ENCODE data around the gene CTNNAL1.
"Not testable (repeated sequence)": the region's sequence is repeated elsewhere in the genome, so short reads cannot be mapped to it uniquely, and the experiment has no call there.

CTNNAL1 gene

DNA sequence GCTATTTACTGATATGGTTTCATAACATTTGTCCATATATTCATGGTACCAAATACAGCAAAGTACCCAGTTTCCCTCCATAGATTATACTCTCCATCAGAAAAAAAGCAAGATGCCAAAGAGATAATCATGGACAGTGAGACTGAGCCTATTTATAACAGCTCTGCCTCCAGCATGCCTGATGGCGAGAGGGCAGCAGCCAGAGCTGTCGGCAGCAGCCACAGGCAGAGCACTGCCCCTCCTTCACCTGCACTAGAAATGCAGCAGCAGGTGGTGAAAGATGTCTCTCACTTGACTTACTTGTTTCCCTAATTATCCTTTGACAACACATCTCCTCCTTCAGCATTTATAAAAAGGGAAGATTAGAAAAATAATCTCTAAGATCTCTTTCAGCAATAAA, 32.4 kb downstream of the CTNNAL1 start:
- DNase-seq (ENCODE audit: low read depth): no peak
- TF ChIP-seq CTCF (IDR thresholded peaks at IDR 0.05; ENCODE audit: control insufficient read depth, insufficient read depth, low read depth, low read length, missing control alignments): no peak
- H3K4me3 ChIP-seq (ENCODE audit: control insufficient read depth, low read depth, low read length): no peak overlapping the region

DNA sequence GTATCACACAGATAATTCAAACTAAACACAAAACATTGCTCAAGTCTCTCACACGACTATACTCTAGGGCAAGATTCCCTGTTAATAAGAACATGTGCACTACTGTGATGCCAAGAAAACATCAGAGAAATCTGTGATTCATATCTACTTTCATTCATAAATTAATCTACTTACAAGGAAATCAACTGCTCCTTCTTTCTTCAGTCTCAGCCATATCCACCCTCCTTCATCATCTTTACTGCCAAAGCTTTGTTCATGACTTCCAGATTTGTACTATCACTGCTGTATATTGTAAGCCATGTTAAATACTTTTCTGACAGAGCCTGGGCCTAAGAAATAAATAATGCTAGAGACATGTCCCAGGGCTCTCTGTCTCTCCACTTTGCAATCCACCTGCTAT, 35.1 kb downstream of the CTNNAL1 start:
- no peak for TF ChIP-seq CTCF (IDR thresholded peaks at IDR 0.05; ENCODE audit: control insufficient read depth, insufficient read depth, low read depth, low read length, missing control alignments)
- H3K4me3 ChIP-seq (ENCODE audit: control insufficient read depth, low read depth, low read length): no peak overlapping the region
- DNase-seq (ENCODE audit: low read depth): no peak

DNA sequence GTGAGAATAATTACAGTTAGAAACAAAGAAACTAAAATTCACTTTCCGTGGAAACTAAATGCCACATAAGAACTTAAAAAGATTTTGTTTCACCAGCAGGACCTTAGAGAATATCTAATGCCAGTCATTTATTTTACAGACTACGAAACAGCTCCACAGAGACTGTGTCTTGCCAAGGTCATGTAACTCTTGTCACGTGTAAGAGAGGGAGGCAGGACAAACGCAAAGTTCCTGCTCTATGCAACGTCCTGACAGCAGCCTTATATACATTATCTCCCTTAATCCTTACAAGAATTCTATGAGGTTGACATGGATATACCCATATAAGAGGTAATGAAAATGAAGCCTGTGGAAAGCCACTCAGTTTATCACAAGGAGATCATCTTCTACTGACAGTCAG, 39.4 kb downstream of the CTNNAL1 start:
- no peak overlapping the region for H3K4me3 ChIP-seq (ENCODE audit: control insufficient read depth, low read depth, low read length)
- no peak for DNase-seq (ENCODE audit: low read depth)
- no peak for TF ChIP-seq CTCF (IDR thresholded peaks at IDR 0.05; ENCODE audit: control insufficient read depth, insufficient read depth, low read depth, low read length, missing control alignments)

GRCh38 chr9:108972626-108973209, 40.6 kb downstream of the CTNNAL1 start:
- no peak overlapping the region for H3K4me3 ChIP-seq (ENCODE audit: control insufficient read depth, low read depth, low read length)
- TF ChIP-seq CTCF (IDR thresholded peaks at IDR 0.05; ENCODE audit: control insufficient read depth, insufficient read depth, low read depth, low read length, missing control alignments): no peak
- DNase-seq (ENCODE audit: low read depth): peak; percentile 3

DNA sequence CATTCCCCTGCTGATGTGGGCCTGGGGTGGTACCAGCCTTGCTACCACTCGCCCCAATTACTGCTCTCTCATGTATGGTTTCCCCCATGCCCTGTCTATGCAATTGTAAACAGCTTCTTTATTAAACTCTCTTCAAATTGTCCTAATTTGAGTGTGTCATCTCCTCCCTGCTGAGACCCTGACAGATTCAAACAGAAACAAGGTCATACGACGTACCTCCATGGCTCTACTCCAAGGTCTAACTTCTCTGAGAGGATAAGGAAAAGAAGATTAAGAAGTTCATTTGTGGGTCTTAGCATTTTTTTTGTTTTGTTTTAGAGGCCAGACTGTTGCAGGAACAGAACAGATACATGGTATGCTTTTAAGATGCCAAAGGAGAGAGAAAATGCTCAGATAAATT, 41.1 kb downstream of the CTNNAL1 start:
- TF ChIP-seq CTCF (IDR thresholded peaks at IDR 0.05; ENCODE audit: control insufficient read depth, insufficient read depth, low read depth, low read length, missing control alignments): no peak
- H3K4me3 ChIP-seq (ENCODE audit: control insufficient read depth, low read depth, low read length): no peak overlapping the region
- DNase-seq (ENCODE audit: low read depth): no peak

DNA sequence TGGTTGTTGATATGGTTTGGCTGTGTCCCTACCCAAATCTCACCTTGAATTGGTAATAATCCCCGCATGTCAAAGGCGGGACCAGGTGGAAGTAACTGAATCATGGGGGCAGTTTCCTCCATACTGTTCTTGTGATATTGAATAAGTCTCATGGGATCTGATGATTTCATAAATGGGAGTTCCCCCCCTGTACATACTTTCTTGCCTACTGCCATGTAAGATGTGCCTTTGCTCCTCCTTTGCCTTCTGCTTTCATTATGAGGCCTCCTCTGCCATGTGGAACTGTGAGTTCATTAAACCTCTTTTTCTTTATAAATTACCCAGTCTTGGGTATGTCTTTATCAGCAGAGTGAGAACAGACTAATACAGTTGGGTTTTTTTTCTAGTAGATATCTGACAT, 41.9 kb downstream of the CTNNAL1 start:
- not testable (repeated sequence) for DNase-seq (ENCODE audit: low read depth); H3K4me3 ChIP-seq (ENCODE audit: control insufficient read depth, low read depth, low read length)

DNA sequence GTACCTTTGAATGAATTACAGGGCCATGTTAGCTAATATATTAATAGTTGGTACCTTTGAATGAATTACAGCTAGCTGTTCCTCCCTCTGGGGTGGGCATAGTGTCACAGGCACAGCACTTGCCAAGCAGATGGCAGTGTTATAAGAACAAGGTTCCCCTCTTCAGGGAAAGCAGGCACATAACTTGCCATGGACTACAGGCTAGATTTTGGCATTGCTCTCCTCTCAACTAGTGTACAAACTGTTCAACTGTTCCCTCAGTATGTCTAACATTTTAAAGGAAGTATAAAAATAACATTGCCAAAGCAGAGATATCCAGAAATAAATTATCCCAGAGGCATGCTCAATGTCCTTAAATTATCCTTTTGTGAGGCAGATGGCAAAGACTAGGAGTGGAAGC, 45.4 kb downstream of the CTNNAL1 start:
- H3K4me3 ChIP-seq (ENCODE audit: control insufficient read depth, low read depth, low read length): no peak overlapping the region
- DNase-seq (ENCODE audit: low read depth): no peak
- TF ChIP-seq CTCF (IDR thresholded peaks at IDR 0.05; ENCODE audit: control insufficient read depth, insufficient read depth, low read depth, low read length, missing control alignments): no peak

Measured in AG09309 (cell line).